Transverse colon (tissue), 4 donors: ENCODE data around the gene CACNA1A. TPM values are rescaled to one million over a fixed set of nuclear protein-coding genes. Genes with fewer than 3 reads are reported as not detected.

Experiments used
- DNase-seq: peaks from one replicate; pipeline ENCODE4 v3.0.0-alpha.2; 2019
- H3K27ac ChIP-seq, 4 donors: fragments of 200-600 bp; sonication (generic); 2 replicates each; pipeline ENCODE4 v1.5.1; 2016 to 2018; ENCODE audit warnings: inconsistent platforms in 4 of 4
- H3K27me3 ChIP-seq: fragments of 200-600 bp; sonication (generic); 2 replicates; pipeline ENCODE4 v1.5.1; 2017; ENCODE audit warnings: inconsistent platforms
- H3K36me3 ChIP-seq, 4 donors: fragments of 200-600 bp; sonication (generic); 2 replicates each; pipeline ENCODE4 v1.5.1; 2017 to 2019; ENCODE audit warnings: inconsistent platforms in 4 of 4
- H3K4me1 ChIP-seq, 4 donors: fragments of 200-600 bp; sonication (generic); 2 replicates each; pipeline ENCODE4 v1.5.1; 2017 to 2020; ENCODE audit warnings: inconsistent platforms in 4 of 4
- H3K4me3 ChIP-seq, 4 donors: fragments of 200-600 bp; sonication (generic); 1 replicate in 1 of 4; 2 replicates in 3 of 4; pipeline versions ENCODE4 v1.5.1 to v1.6.1; 2017 to 2019; ENCODE audit warnings: inconsistent platforms in 4 of 4
- H3K9me3 ChIP-seq, 2 donors: fragments of 200-600 bp; sonication (generic); 2 replicates each; pipeline ENCODE4 v1.5.1; 2017 to 2019; ENCODE audit warnings: inconsistent platforms in 2 of 2
- CTCF ChIP-seq, 5 experiments: fragments of 200-600 bp in 3 of 5; fragments of 450-650 bp in 2 of 5; sonication (generic) in 3 of 5; IDR thresholded peaks; 1 replicate in 2 of 5; 2 replicates in 3 of 5; pipeline ENCODE4 v1.5.1; 2016 to 2017; ENCODE audit warnings: antibody characterized with exemption in 5 of 5, inconsistent platforms in 3 of 5, mild to moderate bottlenecking in 2 of 5, moderate library complexity in 1 of 5
- EP300 ChIP-seq: sonication (generic); formaldehyde crosslinking; IDR thresholded peaks from one replicate; pipeline ENCODE4 v1.6.1; 2017; ENCODE audit warnings: antibody characterized with exemption, low read depth
- POLR2A ChIP-seq: fragments of 450-650 bp; IDR thresholded peaks from one replicate; pipeline ENCODE4 v1.6.1; 2016; ENCODE audit warnings: antibody characterized with exemption, mild to moderate bottlenecking, moderate library complexity
- POLR2AphosphoS5 ChIP-seq, 3 donors: sonication (generic); formaldehyde crosslinking; IDR thresholded peaks; one replicate each; pipeline ENCODE4 v1.6.1; 2016; ENCODE audit warnings: antibody characterized with exemption in 3 of 3
- WGBS, 2 donors: methylation state at CpG; one replicate each; pipeline ENCODE4 v1.1.5; 2018; ENCODE audit warnings: low coverage in 1 of 2; 5-methylcytosine and 5-hydroxymethylcytosine counted together
- in situ Hi-C, 4 donors: fragments of 200-750 bp; cut with MboI; loops; one replicate each; pipeline versions ENCODE4 v1.15.0 to v1.15.1; 2017; ENCODE audit warnings: low sequenced_read_pairs in 3 of 4, low pct_ligation_motif_present in 1 of 4, low pct_unique_long_range_greater_than_20kb in 1 of 4
- intact Hi-C: fragments of 100-400 bp; cut with DNase I; formaldehyde crosslinking; loops from one replicate; pipeline ENCODE4 v1.15.1; 2023; ENCODE audit warnings: low total_unique reads
- total RNA-seq, 4 donors: library from RNA; depleted of rRNA; stranded (reverse); fragments of >200 nt; gene quantifications; one replicate each; pipeline ENCODE4 v1.1.0, GENCODE V29; 2016

CACNA1A gene
- total RNA-seq, result 10 to 100 TPM in 1 of 4 donors, 1 to 10 TPM in 3; 2.9 to 15.7 (median 5.2) TPM

- DNase-seq, result no peak
- in situ Hi-C loops, result no loop called here
- H3K36me3 ChIP-seq, result no peaks in the 10 kb centered on the region
- H3K27ac ChIP-seq, result no peak within 1 kb of the TSS
- H3K4me1 ChIP-seq, result peaks cover 0 to 8% (median 1%) of the 10 kb centered on the region in 4 donors
- H3K27me3 ChIP-seq, result peaks cover 80% of the 10 kb centered on the region
- WGBS, 2 donors, result 5 to 12% methylated on average over 13 to 19 of the region's 21 CpGs
- peak within 1 kb of the TSS in 2 of 4 donors; percentile 14 to 37 for H3K4me3 ChIP-seq
- intact Hi-C loops, result no loop called here
- TF ChIP-seq POLR2A (no peak), CTCF (IDR thresholded peaks at IDR 0.05) (no peak), EP300 (no peak), POLR2AphosphoS5 (IDR thresholded peaks at IDR 0.05) (no peak)
- H3K9me3 ChIP-seq, result no peaks in the 10 kb centered on the region
Observed at GRCh38 chr19:13506471-13506820, at the start of gene CACNA1A. Gene CACNA1A, minus strand, starts transcription at chr19:13506479. Its CDS starts 255 bp downstream, at chr19:13506224.

DNA sequence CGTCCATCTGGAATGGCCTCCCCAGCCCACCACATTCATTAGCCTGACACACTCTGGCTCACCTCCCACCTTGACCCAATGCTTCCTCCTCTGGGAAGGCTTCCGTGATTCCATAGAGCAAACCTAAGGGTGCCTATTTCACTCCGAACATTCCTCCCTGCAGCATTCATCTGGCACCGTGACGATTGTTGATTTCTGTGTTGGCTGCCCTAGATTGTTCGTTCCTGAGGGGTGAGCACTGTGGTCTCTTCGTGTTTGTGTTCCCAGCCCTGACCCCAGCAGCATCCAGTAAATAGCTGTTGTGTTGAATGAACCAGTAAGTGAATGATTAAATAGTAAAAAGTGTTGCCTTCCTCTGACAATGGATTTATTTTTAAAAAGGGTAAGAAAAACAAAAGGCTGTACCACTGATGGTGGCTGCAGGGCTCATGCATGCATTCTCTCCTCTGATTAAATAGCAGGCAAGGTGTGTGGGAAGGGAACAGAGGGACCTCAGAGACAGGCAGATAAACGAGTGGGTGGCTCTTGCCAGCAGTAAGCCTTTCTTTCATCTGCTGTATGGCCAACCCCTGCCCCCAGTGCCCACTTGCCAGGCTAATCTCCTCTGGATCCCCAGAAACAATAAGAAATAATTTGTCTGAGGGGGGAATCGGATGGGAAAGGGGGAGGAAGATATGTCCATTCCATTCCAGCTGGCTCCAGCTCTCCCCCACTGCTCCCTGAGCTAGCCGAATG is 48.4 kb upstream of the CACNA1A start:
- Histone ChIP-seq H3K9me3 (no peaks in the 10 kb centered on the region), H3K36me3 (no peaks in the 10 kb centered on the region), H3K27ac (no peak overlapping the region), H3K4me3 (no peak overlapping the region), H3K27me3 (peaks cover 9% of the 10 kb centered on the region), H3K4me1 (no peaks in the 10 kb centered on the region)
- no peak for DNase-seq
- TF ChIP-seq EP300, result no peak
- no peak for TF ChIP-seq CTCF (IDR thresholded peaks at IDR 0.05)
- no peak for TF ChIP-seq POLR2AphosphoS5 (IDR thresholded peaks at IDR 0.05)
- no peak for TF ChIP-seq POLR2A
- intact Hi-C loops, result no loop called here
- in situ Hi-C loops, result no loop called here
- WGBS, 2 donors, result 36 to 56% methylated on average over 4 to 10 of the region's 10 CpGs

DNA sequence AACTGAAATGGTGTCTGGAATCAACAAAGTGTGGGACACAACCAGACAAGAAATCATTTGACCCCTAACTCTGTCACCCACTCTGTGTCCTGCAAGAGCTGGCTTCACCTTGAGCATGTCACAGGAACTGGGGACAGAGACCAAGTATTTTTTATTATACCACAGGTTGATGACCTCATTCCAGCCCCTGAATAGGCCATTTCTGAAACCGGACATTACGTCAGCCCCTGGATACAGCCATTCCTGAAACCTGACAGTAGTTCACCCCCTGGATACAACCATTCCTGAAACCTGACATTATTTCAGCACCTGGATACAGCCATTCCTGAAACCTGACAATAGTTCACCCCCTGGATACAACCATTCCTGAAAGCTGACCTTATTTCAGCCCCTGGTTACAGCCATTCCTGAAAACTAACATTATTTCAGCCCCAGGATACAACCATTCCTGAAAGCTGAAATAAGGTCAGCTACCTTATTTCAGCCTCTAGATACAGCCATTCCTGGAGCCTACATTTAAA is 47.7 kb upstream of the CACNA1A start:
- H3K4me1 ChIP-seq, result no peaks in the 10 kb centered on the region
- WGBS, 2 donors, result 60 to 94% methylated on average over 1 to 2 of the region's 2 CpGs
- TF ChIP-seq POLR2AphosphoS5 (IDR thresholded peaks at IDR 0.05) (no peak), POLR2A (no peak)
- H3K9me3 ChIP-seq, result no peaks in the 10 kb centered on the region
- in situ Hi-C loops (no loop called here), intact Hi-C loops (no loop called here)
- H3K36me3 ChIP-seq, result no peaks in the 10 kb centered on the region
- no peak overlapping the region for H3K27ac ChIP-seq
- DNase-seq, result no peak
- H3K27me3 ChIP-seq, result peaks cover 14% of the 10 kb centered on the region
- H3K4me3 ChIP-seq, result no peak overlapping the region

DNA sequence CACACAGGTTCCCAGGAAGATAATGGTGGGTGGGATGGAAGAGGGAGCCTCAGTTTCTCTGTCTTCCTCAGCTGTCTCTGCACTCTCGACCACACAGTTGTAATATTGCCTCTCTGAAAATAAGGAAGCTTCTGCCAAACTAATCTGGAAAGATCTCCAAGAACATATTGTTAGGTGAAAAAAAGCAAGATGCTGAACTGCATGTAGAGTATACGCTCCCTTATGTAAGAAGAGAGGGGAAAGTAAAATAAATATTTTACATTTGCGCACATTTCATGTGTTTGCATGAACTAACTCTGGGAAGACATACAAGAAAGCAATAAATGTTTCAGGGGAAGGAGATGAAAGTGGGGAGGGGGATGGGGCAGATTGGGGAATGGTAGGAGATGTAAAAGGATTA is 41.9 kb upstream of the CACNA1A start:
- 65 to 74% methylated on average over 3 of the region's 3 CpGs for WGBS, 2 donors

More for the DNA sequence above, 41.9 kb upstream of the CACNA1A start:
- in situ Hi-C loops, result no loop called here
- no peaks in the 10 kb centered on the region for H3K36me3 ChIP-seq
- H3K4me3 ChIP-seq, result no peak overlapping the region
- TF ChIP-seq POLR2A, result no peak
- no peak for TF ChIP-seq CTCF (IDR thresholded peaks at IDR 0.05)
- no peak for TF ChIP-seq EP300
- no peak for TF ChIP-seq POLR2AphosphoS5 (IDR thresholded peaks at IDR 0.05)
- intact Hi-C loops, result no loop called here
- no peak overlapping the region for H3K27ac ChIP-seq
- no peaks in the 10 kb centered on the region for H3K4me1 ChIP-seq
- DNase-seq, result no peak
- no peaks in the 10 kb centered on the region for H3K9me3 ChIP-seq
- peaks cover 8% of the 10 kb centered on the region for H3K27me3 ChIP-seq
